Measurements from ENCODE around the gene RRM2.

Gene RRM2

DNA sequence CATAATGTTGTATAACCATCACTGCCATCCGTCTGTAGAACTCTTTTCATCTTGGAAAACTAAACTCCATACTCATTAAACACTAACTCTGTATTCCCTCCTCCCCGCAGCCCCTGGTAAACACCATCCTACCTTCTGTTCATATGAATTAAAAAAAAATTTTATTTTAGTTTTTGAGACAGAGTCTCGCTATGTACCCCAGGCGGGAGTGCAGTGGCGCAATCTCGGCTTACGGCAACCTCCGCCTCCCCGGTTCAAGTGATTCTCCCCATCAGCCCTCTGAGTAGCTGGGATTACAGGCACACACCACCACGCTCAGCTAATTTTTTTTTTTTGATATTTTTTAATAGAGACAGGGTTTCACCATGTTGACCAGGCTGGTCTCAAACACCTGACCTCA lies 52.9 kb downstream of the RRM2 start:
- DNase-seq: no peak

DNA sequence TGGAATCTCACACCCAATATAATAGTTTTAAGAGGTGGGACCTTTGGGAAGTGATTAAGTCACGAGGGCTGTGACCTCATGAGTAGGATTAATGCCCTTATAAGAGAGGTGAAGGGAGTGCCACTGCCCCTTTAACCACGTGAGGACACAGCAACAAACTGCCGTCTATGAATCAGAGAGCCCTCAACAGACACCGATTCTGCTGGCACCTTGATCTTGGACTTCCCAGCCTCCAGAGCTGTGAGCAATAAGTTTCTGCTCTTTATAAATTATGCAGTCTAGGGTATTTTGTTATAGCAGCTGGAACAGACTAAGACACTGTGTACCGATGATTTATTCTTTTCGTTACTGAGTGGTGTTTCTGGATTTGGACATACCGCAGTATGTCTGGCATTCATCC lies 56.2 kb downstream of the RRM2 start:
- no peak for DNase-seq

DNA sequence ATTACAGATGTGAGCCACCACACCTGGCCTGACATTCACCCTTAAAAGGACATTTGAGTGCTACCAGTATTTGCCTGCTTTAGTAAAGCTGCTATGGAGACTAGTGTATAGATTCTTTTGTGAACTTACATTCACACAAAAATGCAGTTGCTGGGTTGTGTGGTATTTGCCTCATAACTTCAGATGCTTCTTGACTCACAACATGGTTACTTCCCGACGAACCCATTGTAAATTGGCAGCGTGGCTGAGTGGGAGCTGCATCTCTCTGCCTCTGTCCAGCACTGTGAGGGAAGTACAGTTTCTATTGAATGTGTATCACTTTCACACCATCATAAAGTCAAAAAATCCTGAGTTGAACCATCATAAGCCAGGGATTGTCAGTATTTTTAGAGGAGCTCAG lies 56.9 kb downstream of the RRM2 start:
- DNase-seq: no peak

DNA sequence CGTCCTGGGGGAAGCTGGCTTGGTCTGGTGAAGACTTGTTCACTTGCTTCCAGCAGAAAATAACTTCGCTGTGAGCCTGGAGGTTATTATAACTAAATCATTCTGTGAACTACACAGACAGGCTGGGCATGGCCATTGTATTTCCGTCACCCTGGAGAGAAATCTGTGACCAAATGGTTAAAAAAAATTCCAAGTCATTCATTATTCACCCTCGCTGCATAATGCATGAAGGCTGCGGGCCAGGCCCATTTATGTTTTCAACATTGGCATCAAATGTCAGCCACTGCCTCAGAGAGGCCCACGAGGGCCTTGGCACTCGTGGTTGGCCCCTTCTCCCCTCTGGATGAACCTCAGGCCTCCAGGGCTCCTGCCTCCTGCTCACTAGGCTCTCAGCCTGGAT lies 57.7 kb downstream of the RRM2 start:
- no peak for DNase-seq
